ENCODE data around the gene UNC5A.

UNC5A gene

DNA sequence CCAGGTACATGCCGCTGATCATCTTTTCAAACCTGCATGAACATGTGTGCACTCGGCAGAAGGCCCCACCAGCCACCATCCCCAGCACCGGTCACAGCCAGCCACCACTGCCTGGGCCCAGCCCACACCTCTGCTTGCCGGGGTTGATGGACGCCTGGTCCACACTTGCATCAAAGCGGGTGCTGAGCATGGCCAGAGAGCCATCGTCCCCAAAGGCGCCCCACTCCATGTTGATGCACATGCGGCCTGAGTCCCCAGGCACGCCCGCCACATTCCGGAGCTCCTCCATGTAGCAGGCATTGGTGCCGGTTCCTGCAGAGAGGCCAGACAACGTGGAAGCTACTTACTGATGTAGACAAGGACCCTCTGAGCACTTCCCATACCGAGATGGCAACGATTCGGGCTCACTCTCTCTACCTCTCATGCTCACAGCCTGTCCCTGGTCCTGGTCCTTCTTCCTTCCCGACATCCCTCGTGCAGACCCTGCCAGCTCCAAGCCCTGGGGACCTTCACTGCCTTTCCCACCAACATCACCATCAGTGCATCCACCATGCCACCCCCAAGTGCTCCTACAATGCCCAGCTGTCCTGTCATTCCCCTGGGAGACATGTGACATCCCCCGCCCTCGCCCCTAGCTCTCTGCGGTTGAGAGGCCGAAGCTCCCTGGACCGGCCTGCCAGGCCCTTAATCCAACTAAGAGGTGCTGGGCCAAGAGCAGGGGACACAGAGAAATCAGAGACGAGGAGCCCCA is 71.6 kb downstream of the UNC5A start:
- DNase-seq = no peak

DNA sequence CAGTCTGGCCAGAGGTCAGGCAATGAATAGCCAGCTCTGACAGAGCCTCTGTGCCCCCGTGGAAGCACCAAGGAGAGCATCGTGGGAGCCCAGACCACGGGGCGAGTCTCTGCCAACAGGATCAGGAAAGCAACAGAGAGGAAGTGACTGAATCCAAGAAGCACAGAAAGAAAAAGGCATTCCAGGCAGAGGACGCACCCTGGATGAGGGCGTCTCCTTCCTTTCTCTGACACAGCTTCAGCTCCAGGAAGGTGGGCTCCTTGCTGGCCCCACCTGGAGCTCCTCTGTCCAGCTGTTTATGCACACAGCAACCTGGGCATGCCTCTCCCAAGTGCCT is 72.2 kb downstream of the UNC5A start:
- no peak for DNase-seq

DNA sequence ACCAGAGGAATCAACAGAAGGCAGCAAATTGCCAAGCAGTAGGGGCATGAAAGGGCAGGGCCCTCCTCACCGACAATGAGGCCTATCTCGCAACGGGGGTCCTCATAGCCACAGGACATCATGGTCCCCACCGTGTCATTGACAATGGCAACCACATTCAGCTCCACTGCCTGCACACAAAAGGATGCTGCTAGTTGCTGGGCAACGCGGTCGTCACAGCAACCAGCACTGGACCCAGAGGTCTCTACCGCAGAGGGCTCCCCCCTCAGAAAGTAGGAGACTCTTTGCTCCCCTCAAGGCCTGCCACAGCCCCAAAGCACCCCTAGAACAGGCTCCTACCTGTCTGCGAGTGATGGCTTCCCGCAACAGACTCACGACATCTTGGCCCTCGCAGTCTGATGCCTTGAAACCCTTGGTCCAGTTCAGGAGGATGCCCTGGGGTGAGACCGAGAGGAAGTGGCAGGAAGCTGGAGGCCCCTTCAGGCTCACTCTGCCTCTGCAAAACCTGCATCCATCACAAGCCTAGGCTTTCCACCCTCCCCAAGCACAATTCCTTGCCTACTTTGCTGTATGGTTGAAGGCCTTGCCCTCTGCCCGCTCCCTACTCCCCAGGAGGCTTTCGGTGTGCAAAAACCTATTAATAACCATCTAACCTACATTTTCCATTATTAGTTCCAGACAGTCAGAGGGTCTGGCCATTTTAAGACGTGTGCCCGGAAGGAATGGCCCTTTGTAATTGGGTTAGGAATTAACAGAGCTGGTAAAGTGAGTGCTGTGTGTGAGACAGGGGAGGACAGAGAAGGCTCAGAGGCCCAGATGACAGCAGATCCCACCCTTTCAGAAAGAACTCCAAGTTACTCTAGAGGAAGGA is 73.6 kb downstream of the UNC5A start:
- DNase-seq = no peak

DNA sequence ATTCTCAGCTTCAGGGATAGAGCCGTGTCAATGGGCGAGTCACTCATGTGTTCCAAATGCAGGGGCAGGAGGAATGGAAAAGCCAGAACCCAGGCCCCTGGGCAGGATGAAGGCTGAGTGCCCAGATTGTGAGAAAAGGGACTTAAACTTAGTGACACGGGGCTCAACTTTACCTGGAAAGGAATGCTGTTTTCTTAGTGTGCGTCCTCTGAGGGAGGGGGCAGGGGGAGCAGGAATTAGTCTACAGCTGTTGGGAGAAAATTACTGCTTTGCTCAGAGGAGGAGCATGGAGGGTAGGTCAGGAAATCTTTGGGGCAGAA is 74.2 kb downstream of the UNC5A start:
- DNase-seq = no peak

DNA sequence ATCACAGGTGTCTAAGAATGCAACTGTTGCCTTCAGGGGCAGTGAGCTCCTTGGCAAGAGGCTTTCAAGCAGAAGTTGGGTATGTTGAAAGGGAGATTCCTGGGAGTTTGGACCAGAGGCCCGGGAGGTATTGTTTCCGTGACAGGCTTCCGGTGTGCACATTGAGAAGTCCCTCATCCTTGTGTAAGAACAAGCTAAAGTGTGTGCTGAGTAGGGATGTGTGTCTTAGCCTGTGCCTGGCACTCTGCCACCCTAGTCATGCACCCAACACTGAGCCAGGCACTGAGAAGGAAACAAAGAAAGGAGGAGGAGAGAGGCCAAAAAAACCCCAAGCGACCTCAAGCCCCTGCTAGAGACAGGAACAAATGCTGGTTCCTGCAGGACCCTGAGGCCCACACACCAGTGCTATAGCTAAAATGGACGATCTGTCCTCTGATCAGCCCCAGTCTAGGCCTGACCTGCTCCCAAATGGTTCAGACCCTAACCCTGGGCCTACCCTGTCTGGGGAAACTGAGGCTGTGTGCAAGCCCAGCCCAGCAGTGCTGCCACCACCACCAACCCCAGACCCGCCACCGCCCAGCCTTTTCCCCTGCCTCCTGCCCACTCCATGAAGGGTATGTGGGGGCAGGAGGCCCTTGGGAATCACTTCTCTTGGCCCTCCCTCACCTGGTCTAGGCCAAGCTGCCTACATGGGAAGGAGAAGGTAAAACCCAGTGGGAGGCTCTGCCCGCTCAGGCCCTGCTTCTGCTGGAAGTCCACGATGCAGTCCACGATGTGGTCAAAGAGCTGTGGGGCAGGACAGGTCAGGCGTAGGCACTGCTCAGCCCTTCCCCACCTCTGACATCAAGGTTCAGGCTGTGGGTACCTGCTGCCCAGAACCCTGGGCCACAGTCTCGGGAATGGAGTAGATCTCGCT is 76.2 kb downstream of the UNC5A start:
- DNase-seq = no peak

DNA sequence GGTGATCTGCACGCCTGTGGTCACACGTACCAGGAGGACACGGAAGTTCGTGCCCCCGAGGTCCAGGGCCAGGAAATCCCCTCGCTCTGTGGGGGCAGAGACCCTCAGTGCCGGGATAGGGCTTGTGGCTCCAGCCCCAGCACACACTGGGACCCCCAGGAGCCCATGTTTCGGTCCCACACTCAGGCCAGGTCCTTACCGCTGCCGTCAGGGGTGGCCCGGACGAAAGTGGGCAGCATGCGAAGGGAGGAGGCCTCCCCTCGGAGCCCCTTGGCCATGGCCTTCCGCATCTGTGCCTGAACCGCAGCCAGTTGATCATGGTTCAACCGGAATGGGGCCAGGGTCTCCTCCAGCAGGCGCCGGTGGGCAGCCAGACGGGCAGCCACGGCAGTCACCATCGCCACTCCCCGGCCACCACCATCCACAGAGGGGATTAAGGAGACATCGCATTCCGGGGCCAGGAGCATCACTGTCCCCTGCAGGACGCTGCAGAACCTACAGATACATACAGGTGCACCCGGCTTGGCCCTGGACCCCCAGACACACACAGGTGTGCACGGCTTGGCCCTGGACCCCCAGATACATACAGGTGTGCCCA is 77.0 kb downstream of the UNC5A start:
- DNase-seq = no peak

DNA sequence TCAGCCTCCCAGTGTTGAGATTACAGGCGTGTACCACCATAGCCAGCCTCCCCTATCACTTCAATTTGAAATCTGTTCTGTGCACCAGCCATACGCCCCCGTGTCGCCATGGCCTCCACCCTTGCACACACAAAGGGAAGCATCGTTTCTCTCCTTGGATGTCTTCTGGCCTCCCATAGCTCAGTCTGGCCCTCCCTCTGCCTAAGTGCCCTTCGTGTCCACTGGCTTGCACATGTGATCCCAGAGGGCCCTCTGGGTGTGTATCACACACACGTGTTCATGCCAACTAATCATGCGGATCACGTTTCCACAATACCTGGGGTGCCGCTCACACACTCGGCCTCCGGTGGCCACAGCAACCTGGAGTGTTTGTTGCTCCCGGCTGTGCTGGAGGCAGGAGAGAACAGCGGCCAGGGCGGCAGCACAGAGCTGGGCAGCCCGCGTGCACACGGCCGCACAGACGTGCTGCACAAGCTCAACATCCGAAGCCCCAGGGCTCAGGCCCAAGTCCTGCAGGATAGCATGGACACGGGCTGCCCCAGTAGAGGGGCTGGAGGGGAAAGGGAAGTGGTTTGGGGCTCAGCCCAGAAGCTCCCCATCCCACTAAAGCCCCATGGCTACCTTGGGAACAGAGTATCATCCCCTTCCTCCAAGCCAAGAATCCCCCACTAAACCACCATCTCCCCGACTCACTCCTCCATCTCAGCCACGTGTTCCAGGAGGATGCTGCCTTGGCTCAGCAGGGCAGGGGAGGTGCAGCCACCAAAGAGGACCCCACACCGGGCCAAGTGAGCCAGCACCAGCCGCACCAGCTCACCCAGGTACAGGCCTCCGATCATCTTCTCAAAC is 77.9 kb downstream of the UNC5A start:
- DNase-seq = no peak

DNA sequence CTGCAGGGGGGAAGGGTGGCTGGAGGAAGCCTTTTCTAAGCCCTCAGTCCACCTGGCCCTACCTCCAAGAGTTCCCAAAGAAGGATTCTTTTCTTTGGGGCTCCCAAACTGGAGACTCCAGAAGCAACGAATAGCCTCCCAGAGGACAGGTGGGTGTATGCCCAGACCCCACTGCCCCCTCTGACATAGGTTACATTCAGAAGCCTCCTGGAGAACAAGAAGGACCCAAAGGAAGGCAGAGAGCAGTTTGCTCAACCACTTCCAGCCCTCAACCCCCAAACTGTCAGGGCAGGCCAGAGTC is 78.5 kb downstream of the UNC5A start:
- no peak for DNase-seq

DNA sequence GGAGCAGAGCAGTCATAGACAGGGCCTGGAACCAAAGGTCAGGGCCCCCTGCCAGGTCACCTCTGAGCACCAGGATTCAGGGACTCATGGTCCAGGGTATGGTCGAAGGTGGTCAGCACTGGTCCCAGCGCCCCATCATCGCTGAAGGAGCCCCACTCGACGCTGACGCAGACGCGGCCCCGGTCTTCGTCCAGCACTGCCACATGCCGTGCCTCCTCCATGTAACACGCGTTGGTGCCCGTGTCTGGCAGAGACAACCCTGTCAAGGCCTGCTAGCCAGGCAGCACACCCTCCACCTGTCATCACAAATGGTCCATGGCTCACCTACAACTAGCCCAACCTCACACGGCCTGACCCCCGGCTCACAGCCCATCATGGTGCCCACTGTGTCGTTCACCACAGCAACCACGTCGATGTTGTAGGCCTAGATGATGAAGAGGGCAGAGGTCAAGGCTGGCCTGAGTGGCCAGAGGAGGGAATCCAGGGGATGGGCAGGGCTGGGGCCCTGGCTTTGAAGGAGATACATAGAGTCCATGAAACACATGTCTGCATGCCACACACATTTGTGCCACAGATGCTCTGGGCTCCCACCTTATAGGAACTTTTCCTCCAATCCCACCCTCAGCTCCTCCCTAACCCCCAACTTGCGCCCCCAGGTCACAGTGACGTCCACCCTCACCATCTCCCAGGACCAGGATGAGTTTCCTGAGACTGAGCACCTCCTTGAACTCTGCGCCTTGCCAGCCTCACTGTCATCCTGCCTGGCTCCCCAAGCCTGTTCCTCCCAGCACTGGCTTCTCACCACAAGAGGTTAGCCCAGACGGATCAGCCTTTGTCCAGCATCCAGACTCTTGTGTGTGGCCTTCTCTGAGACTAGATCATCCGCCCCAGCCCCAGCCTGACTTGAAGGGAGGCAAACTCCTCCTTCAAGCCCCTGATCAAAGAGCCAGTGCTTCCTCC is 79.2 kb downstream of the UNC5A start:
- DNase-seq = no peak

DNA sequence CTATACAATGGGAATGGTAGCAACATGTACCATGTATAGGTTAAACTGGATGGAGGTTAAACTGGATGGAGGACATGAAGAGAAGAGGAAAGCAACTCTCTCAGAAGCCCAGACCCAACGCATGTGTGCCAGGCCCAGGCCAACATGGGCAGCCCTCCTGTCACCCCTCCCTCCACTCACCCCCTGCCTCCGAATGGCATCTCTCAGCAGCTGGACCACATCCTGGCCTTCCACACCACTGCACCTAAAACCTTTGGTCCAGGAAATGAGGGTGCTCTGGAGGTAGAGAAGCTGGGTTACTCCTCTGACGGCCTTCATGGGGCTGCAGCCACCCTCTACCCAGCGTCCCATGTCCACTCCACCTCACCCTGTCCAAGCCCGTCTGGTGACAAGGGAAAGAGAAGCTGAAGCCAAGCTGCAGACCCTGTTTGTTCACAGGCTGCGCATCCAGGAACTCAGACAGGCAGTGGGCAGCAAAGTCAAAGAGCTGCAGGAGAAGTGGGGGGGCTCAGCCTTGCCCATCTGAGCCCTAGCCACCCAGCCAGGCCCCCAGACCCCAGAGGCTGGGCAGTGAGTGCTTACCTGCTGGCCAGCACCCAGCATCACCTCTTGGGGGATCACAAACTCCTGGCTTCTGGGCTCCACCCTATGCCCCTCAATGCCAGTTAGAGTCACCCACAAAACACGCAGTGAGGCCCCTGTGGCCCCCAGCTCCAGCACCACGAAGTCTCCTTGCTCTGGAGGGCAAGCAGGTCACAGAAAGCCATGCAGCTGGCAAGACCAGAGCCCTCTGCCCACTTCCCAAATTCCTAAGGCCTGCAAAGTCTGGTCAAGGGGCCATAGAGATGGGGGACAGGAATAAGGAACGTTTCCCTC is 80.3 kb downstream of the UNC5A start:
- no peak for DNase-seq

DNA sequence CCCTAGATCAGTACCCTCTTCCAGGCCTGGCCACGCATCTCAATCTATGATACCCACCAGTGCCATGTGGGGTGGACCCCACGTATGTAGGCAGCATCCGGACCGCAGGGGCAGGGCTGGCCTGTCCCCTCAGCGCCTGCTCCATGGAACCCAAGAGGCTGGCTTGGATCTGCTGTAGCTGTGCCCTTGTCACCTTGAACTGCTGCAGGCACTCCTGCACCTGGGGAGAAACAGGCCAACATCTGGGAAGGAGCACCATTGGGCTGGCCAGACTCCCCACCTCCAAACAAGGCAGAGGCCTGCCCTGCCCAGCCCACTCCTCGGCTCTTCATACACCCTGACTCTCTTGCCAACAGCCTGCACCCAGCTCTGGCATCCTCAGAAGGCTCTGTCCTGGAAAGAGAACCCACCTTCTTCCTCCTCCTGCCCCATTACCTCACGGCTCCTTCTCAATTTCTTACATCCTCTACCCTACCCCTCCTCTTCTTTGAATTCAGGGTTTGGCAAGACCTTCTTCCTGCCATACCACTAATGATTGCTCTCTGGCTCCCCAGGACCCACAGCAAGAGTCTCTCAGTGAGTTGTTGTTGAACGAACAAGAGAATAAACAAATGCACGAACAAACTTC is 81.1 kb downstream of the UNC5A start:
- DNase-seq = no peak

DNA sequence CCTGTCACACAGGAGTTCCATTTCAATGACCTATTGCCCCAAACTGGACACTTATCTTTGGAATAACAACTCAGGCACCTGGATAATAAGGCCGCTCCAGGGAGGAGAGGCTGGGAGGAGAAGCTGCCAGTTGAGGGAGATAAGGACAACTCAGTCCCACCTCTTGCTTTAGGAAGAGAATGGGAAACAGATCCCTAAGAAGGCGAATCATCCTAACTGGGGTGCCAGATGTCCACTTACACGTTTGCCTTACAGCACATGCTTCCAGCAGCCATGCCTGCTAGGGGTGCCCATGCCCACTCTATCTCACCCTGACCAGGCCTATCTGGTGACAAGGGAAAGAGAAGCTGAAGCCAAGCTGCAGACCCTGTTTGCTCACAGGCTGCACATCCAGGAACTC is 82.3 kb downstream of the UNC5A start:
- DNase-seq = no peak

DNA sequence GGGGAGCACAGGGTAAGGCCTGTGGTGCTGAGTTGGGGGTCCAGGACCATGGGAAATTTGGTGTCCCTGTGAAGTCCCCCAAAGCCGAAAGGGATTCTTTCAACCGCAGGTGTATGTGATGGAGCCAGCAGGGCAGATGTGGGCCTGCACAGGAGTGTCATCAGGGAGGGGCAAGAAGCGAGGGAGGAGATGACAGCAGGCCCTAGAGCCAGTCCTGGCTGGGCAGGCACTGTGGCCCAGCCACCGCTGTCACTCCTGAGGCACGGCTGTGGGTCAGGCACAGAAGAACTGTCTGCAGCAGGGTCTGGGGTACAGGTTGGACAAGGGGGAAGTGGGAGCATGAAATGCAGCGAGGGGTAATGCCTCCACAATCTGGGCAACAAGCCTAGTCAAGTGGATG is 83.9 kb downstream of the UNC5A start:
- DNase-seq = no peak

DNA sequence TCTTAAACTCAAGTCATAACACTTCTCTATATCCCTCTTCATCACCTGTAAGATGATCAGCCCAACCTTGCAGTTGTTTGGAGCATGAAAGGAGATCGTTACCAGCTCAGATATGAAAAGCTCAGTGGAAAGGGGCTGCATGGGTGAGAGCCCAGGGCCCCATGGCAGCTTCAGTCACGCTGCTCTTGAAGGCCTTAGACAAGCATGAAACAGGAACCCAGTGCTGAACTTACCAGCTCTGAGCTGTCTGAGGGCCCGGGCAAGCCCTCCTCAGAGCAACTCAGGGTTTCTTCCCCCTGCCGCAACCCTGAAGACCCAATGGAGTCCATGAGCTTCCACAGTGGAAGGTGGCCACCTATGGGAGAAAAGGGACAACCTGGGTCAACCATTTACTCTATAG is 85.5 kb downstream of the UNC5A start:
- DNase-seq = no peak

DNA sequence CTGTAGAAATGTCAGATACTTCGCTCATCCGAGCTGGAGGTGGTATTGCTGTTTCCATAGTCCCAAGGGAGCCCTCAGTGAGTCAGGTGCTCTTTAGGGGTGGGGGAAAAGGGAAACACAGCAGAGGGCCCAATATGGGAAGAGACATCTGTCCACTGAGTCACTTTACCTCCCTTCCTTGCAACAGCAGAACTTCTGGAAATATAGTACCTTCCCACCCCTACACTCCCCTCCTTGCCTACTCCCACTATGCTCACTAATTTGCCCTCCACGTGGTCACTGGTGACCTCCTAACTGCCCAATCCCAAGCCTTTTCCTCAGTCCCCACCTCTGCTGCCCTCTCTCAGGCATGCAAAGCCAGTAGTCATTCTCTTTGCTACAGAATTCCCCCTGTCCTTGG is 86.9 kb downstream of the UNC5A start:
- no peak for DNase-seq

DNA sequence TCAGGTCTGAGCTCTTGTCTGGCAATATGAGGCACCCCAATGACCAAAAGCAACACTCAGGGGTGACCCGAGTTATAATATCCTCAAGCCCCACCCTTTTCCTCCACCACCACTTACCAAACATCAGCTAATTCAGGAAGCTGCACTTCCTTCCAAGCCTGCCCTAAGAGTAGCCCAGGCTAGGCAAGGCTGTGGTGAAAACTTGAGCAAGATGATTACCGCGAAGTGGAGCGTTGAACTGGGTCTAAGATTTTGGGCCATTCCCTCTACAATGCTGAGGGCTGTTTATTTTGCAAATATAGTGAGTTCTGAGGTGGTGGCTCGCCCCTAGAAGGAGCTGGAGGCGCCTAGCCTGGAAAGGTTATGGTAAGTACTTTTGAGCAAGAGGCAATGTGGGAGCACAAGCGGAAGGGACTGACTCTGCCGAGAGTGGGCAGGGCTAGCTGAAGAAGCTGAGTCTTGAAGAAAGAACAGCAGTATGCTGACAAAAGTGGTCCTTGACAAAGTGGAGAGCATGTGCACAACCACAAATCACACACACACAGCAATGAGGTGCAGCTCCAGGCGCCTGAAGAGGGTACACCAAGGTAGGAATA is 89.0 kb downstream of the UNC5A start, which contains the start of gene HK3:
Gene HK3, minus strand, starts transcription at position 51 of the 596 bp plus-strand sequence. CDS start 3,187 bp downstream, outside the sequence.
- DNase-seq = no peak

DNA sequence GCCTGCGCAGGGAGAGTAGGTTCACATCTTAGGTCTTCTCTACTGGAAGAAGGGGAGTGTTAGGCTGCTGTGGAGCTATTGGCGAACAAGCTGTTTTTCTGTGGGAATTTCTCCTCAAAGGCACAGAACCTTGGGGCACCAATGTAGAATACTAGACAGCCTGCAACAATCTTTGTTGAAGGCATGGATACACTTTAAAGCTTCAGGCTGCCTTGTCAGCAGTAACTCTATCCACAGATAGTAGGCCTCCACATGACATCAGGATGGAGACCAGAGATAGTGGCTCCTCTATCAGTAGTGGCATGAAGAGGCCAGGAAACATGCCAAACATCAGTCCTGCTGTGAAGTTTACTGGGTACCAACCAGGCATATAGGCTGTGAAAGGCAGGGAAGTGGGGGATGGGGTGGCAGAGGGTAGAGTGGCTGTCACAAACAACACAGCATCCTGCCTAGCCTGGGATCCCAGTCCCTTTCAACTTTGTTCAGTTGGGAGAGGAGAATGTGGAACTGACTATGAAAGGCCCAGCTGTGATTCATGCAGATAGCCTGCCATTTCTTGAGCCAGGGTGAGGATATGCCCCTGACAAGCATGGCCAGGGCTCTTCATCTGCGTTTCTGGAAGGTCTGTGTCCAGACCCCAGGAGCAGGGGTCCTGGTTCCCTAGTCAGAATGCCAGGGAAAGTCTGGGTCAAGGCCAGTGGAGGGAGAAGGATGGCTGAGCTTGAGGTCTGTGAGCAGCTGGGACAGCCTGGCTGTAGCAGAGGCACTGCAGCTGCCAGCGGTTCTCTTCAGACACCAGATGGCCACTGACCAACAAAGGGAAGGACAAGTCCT is 89.8 kb downstream of the UNC5A start:
- no peak for DNase-seq

DNA sequence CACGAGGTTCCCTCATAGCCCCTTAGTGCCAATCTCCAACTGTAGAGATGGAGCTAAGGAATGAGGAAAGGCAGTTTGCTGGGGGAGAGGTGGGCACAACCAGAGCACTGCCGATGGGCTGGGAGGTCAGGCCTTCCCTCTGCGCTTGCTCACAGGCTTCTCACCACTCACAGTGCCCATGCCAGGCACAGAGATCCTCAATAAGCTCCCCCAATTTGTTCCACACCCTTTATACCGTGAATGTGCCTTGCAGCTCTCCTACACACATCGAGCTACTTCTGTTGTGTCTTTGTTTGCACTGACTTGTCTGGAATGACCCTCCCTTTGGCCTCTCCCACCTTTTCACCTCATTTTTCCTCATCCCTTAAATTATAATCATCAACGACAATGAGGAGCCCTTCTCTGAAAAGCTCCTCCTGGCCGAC is 90.4 kb downstream of the UNC5A start:
- DNase-seq = no peak
